Peyer's patch (tissue), 4 donors: Measurements from ENCODE around the gene KIAA0319L.

ENCODE experiments used
- CTCF ChIP-seq, 6 experiments: fragments of 450-650 bp in 4 of 6; fragments of 200-600 bp in 2 of 6; sonication (generic) in 1 of 6; IDR thresholded peaks; one replicate each; pipeline ENCODE4 v1.5.1; 2017 to 2019; ENCODE audit warnings: antibody characterized with exemption in 6 of 6, mild to moderate bottlenecking in 3 of 6, moderate library complexity in 1 of 6
- POLR2A ChIP-seq, 2 donors: fragments of 450-650 bp; IDR thresholded peaks; one replicate each; pipeline ENCODE4 v1.5.1; 2017; ENCODE audit warnings: antibody characterized with exemption in 2 of 2, mild to moderate bottlenecking in 2 of 2, moderate library complexity in 2 of 2

- TF ChIP-seq POLR2A (IDR thresholded peaks at IDR 0.05) = no peak
- TF ChIP-seq CTCF (IDR thresholded peaks at IDR 0.05) = no peak
Observed at GRCh38 chr1:35559317-35559944, 2.2 kb upstream of the KIAA0319L start.
